Lung (tissue), 12 donors: Measurements from ENCODE around the gene ZFAND3. TPM values are rescaled to one million over a fixed set of nuclear protein-coding genes. Genes with fewer than 3 reads are reported as not detected.

Source experiments
- ATAC-seq: fragments of 200-7000 bp; cut with Tn5 transposase; one replicate; pipeline ENCODE4 v1.9.1; 2020; ENCODE audit warnings: moderate number of reproducible peaks; ENCODE audit not compliant: insufficient read depth, low FRiP score
- DNase-seq, 3 donors: peaks; one replicate each; pipeline ENCODE4 v3.0.0-alpha.2; 2013 to 2017
- H3K27ac ChIP-seq, 2 donors: one replicate each; pipeline ENCODE4 v1.5.1; 2013; ENCODE audit warnings: mild to moderate bottlenecking in 2 of 2, moderate library complexity in 2 of 2, control low read depth in 1 of 2, inconsistent platforms in 1 of 2, low read depth in 1 of 2, low read length in 1 of 2
- H3K27me3 ChIP-seq, 3 donors: one replicate each; pipeline ENCODE4 v1.5.1; 2013; ENCODE audit warnings: low read length in 2 of 3; ENCODE audit not compliant: control insufficient read depth in 3 of 3, insufficient read depth in 3 of 3
- H3K36me3 ChIP-seq, 4 donors: one replicate each; pipeline ENCODE4 v1.5.1; 2013; ENCODE audit warnings: low read length in 4 of 4, mild to moderate bottlenecking in 1 of 4, moderate library complexity in 1 of 4; ENCODE audit not compliant: control insufficient read depth in 4 of 4, insufficient read depth in 4 of 4
- H3K4me1 ChIP-seq, 5 donors: one replicate each; pipeline ENCODE4 v1.5.1; 2013; ENCODE audit warnings: low read length in 5 of 5, mild to moderate bottlenecking in 2 of 5, moderate library complexity in 1 of 5; ENCODE audit not compliant: control insufficient read depth in 5 of 5, insufficient read depth in 5 of 5
- H3K4me3 ChIP-seq: one replicate; pipeline ENCODE4 v1.5.1; 2013; ENCODE audit warnings: mild to moderate bottlenecking, control low read depth, moderate library complexity
- H3K9ac ChIP-seq, 2 donors: one replicate each; pipeline ENCODE4 v1.5.1; 2013; ENCODE audit warnings: low read length in 2 of 2, control low read depth in 1 of 2; ENCODE audit not compliant: insufficient read depth in 1 of 2
- H3K9me3 ChIP-seq, 4 donors: one replicate each; pipeline ENCODE4 v1.5.1; 2013; ENCODE audit warnings: low read length in 3 of 4, mild to moderate bottlenecking in 1 of 4, moderate library complexity in 1 of 4; ENCODE audit not compliant: control insufficient read depth in 4 of 4, insufficient read depth in 3 of 4
- CTCF ChIP-seq: IDR thresholded peaks from 2 replicates; pipeline ENCODE4 v1.5.1; 2012; ENCODE audit warnings: mild to moderate bottlenecking; ENCODE audit errors: control extremely low read depth, extremely low read depth
- whole genome bisulfite sequencing, 2 donors: extraction: QIAGEN DNeasy Blood & Tissue Kit; methylation state at CpG; one replicate each; pipeline ENCODE4 v1.1.7; 2013; 5-methylcytosine and 5-hydroxymethylcytosine counted together
- polyA plus RNA-seq, 2 donors: library from polyadenylated mRNA; stranded (reverse); fragments of 200-250 nt; gene quantifications; one replicate each; pipeline ENCODE4 v1.2.1, GENCODE V29; 2013
- total RNA-seq, 2 donors: library from RNA; depleted of rRNA in 1 of 2; stranded (reverse); fragments of >200 nt in 1 of 2; gene quantifications; one replicate each; pipeline ENCODE4 v1.2.1, GENCODE V29; 2014 to 2021
- donor health status: control.
- donor health status: control.
- donor health status: Bipolar disorder and iron deficiency.
- donor health status: healthy.
- donor health status: DM: yes; HTN: yes; CAD: no.

Gene ZFAND3
- total and polyA plus RNA-seq, 4 donors, result 27.6 to 63.6 (median 51.3) TPM

- H3K4me1 ChIP-seq, result peaks cover 5 to 21% (median 6%) of the 10 kb centered on the region in 5 donors
- DNase-seq, result no peak
- H3K9ac ChIP-seq, result no peak overlapping the region
- no peak overlapping the region for H3K27ac ChIP-seq
- no peaks in the 10 kb centered on the region for H3K27me3 ChIP-seq
- H3K36me3 ChIP-seq, result peaks cover 0 to 1% (median 0%) of the 10 kb centered on the region in 4 donors
- H3K4me3 ChIP-seq, result no peak overlapping the region
- no peaks in the 10 kb centered on the region for H3K9me3 ChIP-seq
- no peak for ATAC-seq
- WGBS, 2 donors, result 76 to 88% methylated on average over 7 of the region's 7 CpGs
- TF ChIP-seq CTCF, result no peak
Measured at GRCh38 chr6:37816599-37817375, 2.7 kb upstream of the ZFAND3 start.

DNA sequence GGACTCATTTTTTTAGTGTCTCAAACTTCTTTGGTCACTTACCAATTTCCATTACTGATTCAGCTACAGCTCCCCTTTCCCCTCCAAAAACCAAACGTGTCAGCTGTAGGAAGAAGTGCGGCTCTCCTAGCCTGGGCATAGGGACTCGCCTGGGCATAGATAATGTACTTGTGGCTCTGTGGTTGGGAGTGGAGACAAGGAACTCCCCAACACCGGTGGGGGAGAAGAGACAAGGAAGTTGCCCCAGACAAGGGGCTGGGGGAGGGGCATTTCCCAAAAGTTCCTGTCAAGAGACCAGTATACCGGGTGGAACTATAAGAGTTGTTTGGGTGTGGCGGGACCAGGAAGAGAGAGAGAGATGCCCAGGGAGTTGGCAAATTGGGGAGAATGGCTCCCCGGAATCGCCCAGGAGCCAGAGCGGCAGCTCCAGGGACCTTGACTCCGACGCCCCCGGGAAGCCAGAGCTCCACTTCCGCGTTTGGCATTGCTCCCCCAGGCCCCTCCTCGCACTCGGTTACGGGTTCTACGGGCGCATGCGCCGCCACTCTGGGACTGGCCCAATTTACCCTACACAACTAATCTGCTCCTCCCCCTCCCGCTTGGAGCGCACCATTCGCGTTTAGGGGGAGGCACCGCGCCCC is 871 bp upstream of the ZFAND3 start:
- Histone ChIP-seq H3K9me3 (no peaks in the 10 kb centered on the region), H3K27ac (peak overlapping the region; percentile 96), H3K9ac (peak overlapping the region; percentile 82 to 83), H3K36me3 (peaks cover 0 to 1% (median 0%) of the 10 kb centered on the region in 4 donors), H3K27me3 (no peaks in the 10 kb centered on the region), H3K4me3 (peak overlapping the region; percentile 65), H3K4me1 (peaks cover 9 to 36% (median 12%) of the 10 kb centered on the region in 5 donors)
- TF ChIP-seq CTCF, result no peak
- peak; percentile 97 to 99 (median 99) for DNase-seq
- WGBS, 2 donors, result 0% methylated on average over 27 of the region's 27 CpGs
- peak; percentile 89 for ATAC-seq

- WGBS, 2 donors, result 0 to 1% methylated on average over 32 to 71 of the region's 71 CpGs
- Histone ChIP-seq H3K27me3 (no peaks in the 10 kb centered on the region), H3K9ac (peak overlapping the region; percentile 30 to 81), H3K4me3 (peak overlapping the region; percentile 72), H3K27ac (peak overlapping the region; percentile 96), H3K36me3 (peaks cover 0 to under 1% (median 0%) of the 10 kb centered on the region in 4 donors), H3K9me3 (no peaks in the 10 kb centered on the region), H3K4me1 (peaks cover 11 to 37% (median 12%) of the 10 kb centered on the region in 5 donors)
- TF ChIP-seq CTCF, result no peak
- no peak for ATAC-seq
- peak; percentile 56 to 67 (median 65) for DNase-seq
Measured at GRCh38 chr6:37819802-37820717, 533 bp downstream of the ZFAND3 start.
